Activated B cell treated with CpG ODN at 0.5 μM for 24 hours (primary cell): ENCODE results near the gene KRTAP4-5. TPM values are rescaled to one million over a fixed set of nuclear protein-coding genes. Genes with fewer than 3 reads are reported as not detected.
A peak's percentile ranks its signal among the peaks of the same experiment; 100 is the strongest.
"Not testable (repeated sequence)": the region's sequence is repeated elsewhere in the genome, so short reads cannot be mapped to it uniquely, and the experiment has no call there.

ENCODE experiments used
- ATAC-seq: fragments of 200-7000 bp; cut with Tn5 transposase; one replicate; pipeline ENCODE4 v1.10.0; 2021; ENCODE audit warnings: low read depth, mild to moderate bottlenecking, moderate library complexity
- CTCF ChIA-PET: fragments of 350-600 bp; sonication (Branson Sonifier 250); formaldehyde crosslinking; loops from one replicate; lab custom pipeline; 2021; ENCODE audit warnings: antibody characterized with exemption; lab: Charles Lee
- POLR2A ChIA-PET: fragments of 350-600 bp; sonication (Branson Sonifier 250); formaldehyde crosslinking; loops from one replicate; lab custom pipeline; 2021; ENCODE audit warnings: antibody characterized with exemption; lab: Charles Lee
- DNase-seq: peaks from one replicate; pipeline ENCODE4 v3.0.0; 2022
- H3K27ac Mint-ChIP-seq: one replicate; pipeline ENCODE4 v1.8.0; 2020; ENCODE audit warnings: mixed read lengths
- H3K27me3 Mint-ChIP-seq: one replicate; pipeline ENCODE4 v1.8.0; 2021; ENCODE audit warnings: mixed read lengths
- H3K36me3 Mint-ChIP-seq: one replicate; pipeline ENCODE4 v1.8.0; 2021; ENCODE audit warnings: low read depth, mixed read lengths
- H3K4me1 Mint-ChIP-seq: one replicate; pipeline ENCODE4 v1.8.0; 2021; ENCODE audit warnings: mixed read lengths
- H3K4me3 Mint-ChIP-seq: one replicate; pipeline ENCODE4 v1.8.0; 2020; ENCODE audit warnings: mild to moderate bottlenecking, mixed read lengths
- H3K9me3 Mint-ChIP-seq: one replicate; pipeline ENCODE4 v1.8.0; 2020; ENCODE audit warnings: mixed read lengths
- intact Hi-C: fragments of 100-400 bp; cut with micrococcal nuclease; formaldehyde crosslinking; loops from one replicate; pipeline ENCODE4 v1.15.1; 2024
- total RNA-seq: library from RNA; stranded (reverse); gene quantifications from 2 replicates; pipeline ENCODE4 v1.2.3, GENCODE V29; 2022
- TF ChIP-seq, protein P1 (sequence below): fragments of 200-600 bp; IDR thresholded peaks from one replicate; pipeline ENCODE4 v1.8.0; 2022; ENCODE audit warnings: antibody characterized with exemption, mild to moderate bottlenecking

Gene KRTAP4-5
- total RNA-seq, 1 donor from 2014 or later, result not detected

DNA sequence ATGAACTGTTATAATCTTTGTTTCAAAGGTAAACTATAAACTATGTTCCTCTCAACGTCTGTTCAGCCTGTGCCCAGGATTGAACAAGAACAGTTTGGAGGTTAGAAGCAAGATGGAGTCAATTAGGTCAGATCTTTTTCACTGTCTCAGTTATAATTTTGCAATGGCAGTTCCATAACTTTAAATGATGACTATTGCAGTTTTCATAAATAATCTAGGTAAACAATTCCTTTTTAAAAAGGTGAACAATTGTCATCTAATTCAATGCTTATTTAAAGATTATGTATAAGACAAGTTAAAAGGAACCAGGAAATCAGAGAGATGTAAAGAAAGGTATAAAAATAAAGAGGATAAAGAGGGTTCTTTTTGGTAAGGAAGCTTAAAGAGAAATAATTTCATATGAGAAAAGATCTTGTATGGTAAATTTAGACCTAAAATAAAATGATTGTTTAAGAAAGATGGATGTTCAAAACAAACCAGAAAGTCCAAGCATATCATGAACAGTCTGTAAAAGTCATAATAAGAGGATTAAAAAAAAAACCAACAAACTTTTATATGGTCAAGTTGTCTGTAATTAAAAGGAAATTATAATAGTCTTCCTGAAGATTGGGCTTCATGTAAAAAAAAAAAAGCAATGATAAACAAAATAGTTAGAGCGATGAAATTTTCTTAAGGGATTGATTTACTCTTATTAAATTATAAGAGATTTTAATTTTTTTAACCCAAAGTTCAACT, 38.3 kb downstream of the KRTAP4-5 start:
- intact Hi-C loops, result no loop called here
- Mint-ChIP-seq H3K9me3 (peaks cover 4% of the 10 kb centered on the region), H3K4me1 (peaks cover 24% of the 10 kb centered on the region), H3K4me3 (no peak overlapping the region), H3K36me3 (peaks cover 3% of the 10 kb centered on the region), H3K27ac (no peak overlapping the region), H3K27me3 (peaks cover under 1% of the 10 kb centered on the region)
- ChIA-PET CTCF (no interaction called here), POLR2A (no interaction called here)
- no peak for DNase-seq
- no peak for ATAC-seq
- TF ChIP-seq, protein P1, sequence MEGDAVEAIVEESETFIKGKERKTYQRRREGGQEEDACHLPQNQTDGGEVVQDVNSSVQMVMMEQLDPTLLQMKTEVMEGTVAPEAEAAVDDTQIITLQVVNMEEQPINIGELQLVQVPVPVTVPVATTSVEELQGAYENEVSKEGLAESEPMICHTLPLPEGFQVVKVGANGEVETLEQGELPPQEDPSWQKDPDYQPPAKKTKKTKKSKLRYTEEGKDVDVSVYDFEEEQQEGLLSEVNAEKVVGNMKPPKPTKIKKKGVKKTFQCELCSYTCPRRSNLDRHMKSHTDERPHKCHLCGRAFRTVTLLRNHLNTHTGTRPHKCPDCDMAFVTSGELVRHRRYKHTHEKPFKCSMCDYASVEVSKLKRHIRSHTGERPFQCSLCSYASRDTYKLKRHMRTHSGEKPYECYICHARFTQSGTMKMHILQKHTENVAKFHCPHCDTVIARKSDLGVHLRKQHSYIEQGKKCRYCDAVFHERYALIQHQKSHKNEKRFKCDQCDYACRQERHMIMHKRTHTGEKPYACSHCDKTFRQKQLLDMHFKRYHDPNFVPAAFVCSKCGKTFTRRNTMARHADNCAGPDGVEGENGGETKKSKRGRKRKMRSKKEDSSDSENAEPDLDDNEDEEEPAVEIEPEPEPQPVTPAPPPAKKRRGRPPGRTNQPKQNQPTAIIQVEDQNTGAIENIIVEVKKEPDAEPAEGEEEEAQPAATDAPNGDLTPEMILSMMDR, result no peak

DNA sequence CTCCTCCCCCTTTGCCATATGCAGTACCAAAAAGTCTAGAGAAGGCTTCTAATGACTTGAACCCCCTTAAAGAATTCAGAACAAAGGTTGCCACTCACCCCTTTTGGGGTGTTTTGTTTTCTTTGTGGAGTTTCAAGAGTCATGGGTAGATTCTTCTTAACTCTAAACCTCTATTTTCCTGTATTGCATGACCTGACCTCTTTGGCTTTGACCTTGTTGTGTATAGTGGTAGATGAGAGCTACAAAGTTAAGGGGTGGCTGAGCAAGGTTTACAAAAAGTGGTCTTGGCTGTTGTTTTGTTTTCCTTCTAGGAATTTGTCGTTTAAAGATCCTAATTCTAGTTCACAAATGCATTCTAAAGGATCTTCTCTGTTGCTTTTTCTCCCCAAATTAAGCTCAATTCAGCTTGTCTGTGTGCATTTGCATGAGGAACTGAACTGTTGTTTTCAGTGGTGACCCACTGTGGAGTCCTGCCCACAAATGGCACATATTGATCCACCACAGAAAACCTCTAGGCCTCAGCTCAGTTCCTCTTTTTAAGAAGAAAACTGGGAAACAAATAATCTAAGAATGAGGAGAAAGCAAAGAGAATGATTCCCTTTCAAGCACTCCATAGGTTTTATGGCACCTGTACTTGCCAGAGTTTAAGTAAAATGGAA, 40.8 kb downstream of the KRTAP4-5 start:
- H3K36me3 Mint-ChIP-seq, DNase-seq, H3K9me3 Mint-ChIP-seq, POLR2A ChIA-PET, ATAC-seq, CTCF ChIA-PET, intact Hi-C loops, H3K27me3 Mint-ChIP-seq: not testable (repeated sequence)
- Mint-ChIP-seq H3K27ac (peak overlapping the region; percentile 48), H3K4me1 (peaks cover 15% of the 10 kb centered on the region), H3K4me3 (peak overlapping the region; percentile 21)

DNA sequence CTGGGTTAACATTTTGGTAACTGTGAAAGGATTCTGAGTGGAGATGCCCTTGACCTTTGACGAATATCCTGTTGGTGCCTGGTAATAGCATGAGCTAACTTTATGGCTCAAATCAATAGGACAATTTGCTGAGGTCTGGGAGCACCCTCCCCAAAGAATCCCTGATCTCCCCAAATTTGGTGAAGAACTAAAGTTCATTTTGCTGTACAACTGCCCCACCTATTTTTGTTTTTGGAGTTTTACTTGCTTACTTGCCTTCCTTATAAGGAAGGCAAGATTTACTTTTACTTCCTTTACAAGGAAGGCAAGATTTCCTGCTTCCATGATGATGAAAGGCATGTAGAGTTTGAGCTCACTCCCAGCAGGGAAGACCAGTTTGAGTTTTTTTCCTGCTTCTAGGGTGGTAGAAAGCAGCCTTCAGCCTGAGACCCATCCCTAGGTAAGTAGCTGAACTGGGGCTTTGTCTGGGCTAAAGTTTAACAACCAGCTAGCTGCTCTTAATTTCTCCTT, 41.6 kb downstream of the KRTAP4-5 start:
- no peak for DNase-seq
- Mint-ChIP-seq H3K4me3 (no peak overlapping the region), H3K36me3 (peaks cover 1% of the 10 kb centered on the region)

DNA sequence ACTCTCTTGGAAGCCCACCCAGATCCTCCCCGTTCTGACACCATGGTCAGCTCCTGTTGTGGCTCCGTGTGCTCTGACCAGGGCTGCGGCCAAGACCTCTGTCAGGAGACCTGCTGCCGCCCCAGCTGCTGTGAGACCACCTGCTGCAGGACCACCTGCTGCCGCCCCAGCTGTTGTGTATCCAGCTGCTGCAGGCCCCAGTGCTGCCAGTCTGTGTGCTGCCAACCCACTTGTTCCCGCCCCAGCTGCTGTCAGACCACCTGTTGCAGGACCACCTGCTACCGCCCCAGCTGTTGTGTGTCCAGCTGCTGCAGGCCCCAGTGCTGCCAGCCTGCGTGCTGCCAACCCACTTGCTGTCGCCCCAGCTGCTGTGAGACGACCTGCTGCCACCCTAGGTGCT, 44.3 kb downstream of the KRTAP4-5 start, which contains the start of gene KRTAP4-9:
TSS of gene KRTAP4-9 (plus strand) at position 43 of the 400 bp plus-strand sequence. CDS start at position 43, 0 bp downstream.
- ATAC-seq, H3K4me3 Mint-ChIP-seq, H3K27me3 Mint-ChIP-seq, H3K36me3 Mint-ChIP-seq, POLR2A ChIA-PET, H3K27ac Mint-ChIP-seq, H3K9me3 Mint-ChIP-seq, intact Hi-C loops, CTCF ChIA-PET, DNase-seq: not testable (repeated sequence)
- peaks cover 17% of the 10 kb centered on the region for H3K4me1 Mint-ChIP-seq

More for the DNA sequence above, 41.6 kb downstream of the KRTAP4-5 start:
- Mint-ChIP-seq H3K27me3 (peaks cover 6% of the 10 kb centered on the region), H3K27ac (peak overlapping the region; percentile 46), H3K4me1 (peaks cover 15% of the 10 kb centered on the region), H3K9me3 (peaks cover 4% of the 10 kb centered on the region)
- ChIA-PET POLR2A (no interaction called here), CTCF (no interaction called here)
- ATAC-seq, result no peak
- TF ChIP-seq, protein P1, result no peak
- intact Hi-C loops, result no loop called here

DNA sequence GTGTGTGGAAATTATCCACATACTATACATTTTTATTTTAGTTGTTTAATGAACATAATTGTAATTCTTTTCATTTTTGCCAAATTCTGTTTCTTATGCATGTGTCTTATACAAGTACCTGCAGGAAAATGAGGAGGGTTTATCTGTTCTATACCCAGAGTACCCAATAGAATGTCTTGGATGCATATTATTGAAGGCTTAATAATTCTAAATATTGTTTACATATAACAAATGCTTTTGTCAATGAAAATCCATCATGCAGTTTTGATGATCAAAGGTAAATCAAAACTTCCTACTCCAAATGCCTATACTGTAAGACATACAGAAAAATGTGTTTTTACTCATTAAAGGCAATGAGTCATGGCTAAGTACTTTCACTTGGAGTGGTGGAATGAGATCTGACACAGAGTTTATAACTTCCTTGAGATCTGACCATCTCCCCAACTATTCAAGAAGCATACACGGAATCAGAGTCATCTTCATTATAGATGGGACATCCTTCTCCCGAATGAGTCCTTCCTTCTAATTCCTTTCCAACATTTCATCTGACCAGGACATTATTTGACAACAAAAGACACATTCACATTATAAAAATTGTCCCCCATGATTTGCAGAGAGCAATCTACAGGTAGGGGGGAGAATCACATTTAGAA, 45.1 kb downstream of the KRTAP4-5 start:
- H3K4me3 Mint-ChIP-seq, H3K36me3 Mint-ChIP-seq, POLR2A ChIA-PET, intact Hi-C loops, CTCF ChIA-PET, DNase-seq, H3K9me3 Mint-ChIP-seq, ATAC-seq, H3K27ac Mint-ChIP-seq: not testable (repeated sequence)
- H3K4me1 Mint-ChIP-seq, result peaks cover 23% of the 10 kb centered on the region
- H3K27me3 Mint-ChIP-seq, result peaks cover 13% of the 10 kb centered on the region

DNA sequence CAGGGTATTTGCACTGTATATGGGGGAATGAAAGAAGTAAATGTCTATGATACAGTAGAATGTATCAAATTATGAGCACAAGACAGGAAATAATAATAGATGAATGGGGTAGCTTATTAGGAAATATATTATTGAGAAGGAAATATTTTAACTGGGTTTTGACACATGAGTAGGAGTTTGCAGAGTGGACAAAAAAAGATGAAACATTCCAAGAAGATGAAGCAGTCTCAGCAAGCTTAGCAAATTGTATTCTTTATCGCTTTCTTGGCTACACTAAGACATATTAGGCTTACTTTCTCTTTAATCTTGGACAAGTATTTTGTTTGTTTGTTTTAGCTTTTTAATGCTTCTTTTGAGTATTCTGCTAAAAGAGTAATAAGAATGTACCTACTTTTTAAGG, 45.7 kb downstream of the KRTAP4-5 start:
- H3K4me3 Mint-ChIP-seq, result no peak overlapping the region
- H3K36me3 Mint-ChIP-seq, result no peaks in the 10 kb centered on the region
- POLR2A ChIA-PET, result no interaction called here
- DNase-seq, result no peak
- peaks cover 21% of the 10 kb centered on the region for H3K4me1 Mint-ChIP-seq
- intact Hi-C loops, result no loop called here
- H3K27me3 Mint-ChIP-seq, result peaks cover 13% of the 10 kb centered on the region
- TF ChIP-seq, protein P1, result no peak
- no peaks in the 10 kb centered on the region for H3K9me3 Mint-ChIP-seq
- H3K27ac Mint-ChIP-seq, result no peak overlapping the region
- CTCF ChIA-PET, result no interaction called here
- ATAC-seq, result no peak
